ENCODE data around the gene GPR55. TPM values are rescaled to one million over a fixed set of nuclear protein-coding genes. Genes with fewer than 3 reads are reported as not detected.

Gene GPR55
- total and polyA plus RNA-seq, 10 of the 15 experiments (the other 5 are each of a cell fraction or from before 2014, with no cell fraction given), result 2.1 to 30.1 (median 16.2) TPM

DNA sequence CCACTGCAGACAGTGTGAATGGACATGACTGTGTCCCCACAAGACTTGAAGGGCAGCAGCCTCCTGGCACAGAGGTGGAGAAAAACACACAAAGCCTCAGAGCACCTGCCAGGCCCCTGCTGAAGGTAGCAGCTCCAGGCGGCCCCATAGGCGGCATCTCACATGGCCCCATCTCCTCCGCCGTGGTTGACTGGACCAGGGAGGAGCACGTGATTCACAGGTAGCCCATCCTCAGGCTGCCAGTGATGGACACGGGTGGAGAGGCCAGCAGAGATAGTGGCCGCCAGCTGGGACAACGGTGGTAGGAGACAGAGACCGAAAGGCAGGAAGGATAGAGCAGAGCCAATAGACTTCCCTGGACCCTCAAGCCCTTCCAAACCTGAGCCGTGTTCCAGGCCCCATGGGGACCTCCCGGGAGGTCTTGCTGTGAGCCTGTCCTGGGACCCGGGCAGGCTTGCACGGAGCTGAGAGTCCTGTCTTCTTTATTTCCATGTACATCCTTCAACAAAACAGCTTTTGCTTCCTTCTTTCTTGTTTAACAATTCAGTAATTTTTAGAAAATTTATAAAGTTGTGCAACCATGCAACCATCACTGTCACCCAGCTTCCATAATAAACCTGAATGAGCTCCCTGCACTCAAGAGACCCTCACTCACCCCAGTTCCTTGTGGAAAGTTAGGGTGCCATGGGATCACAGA is 26.9 kb downstream of the GPR55 start:
- Histone ChIP-seq H3K27me3 (replicated peaks in 1 of 2; ENCODE audit: control insufficient read depth in 2 of 2, insufficient read depth in 2 of 2, low read length in 1 of 2) (no peaks in the 10 kb centered on the region), H3K36me3 (ENCODE audit: control insufficient read depth in 2 of 2, insufficient read depth in 2 of 2, low read length in 1 of 2) (no peaks in the 10 kb centered on the region), H3K79me2 (ENCODE audit: control insufficient read depth, insufficient read depth, low read length) (no peaks in the 10 kb centered on the region), H3K4me2 (ENCODE audit: control insufficient read depth, insufficient read depth) (no peak overlapping the region), H3K4me1 (ENCODE audit: control insufficient read depth, insufficient read depth, low read length) (peaks cover 26% of the 10 kb centered on the region), H3K9me3 (replicated peaks; ENCODE audit: control insufficient read depth, insufficient read depth, low read length) (no peaks in the 10 kb centered on the region), H3K9ac (ENCODE audit: control insufficient read depth, insufficient read depth, low read length) (no peak overlapping the region), H3K27ac (ENCODE audit: control insufficient read depth, insufficient read depth) (no peak overlapping the region), H3K4me3 (no peak overlapping the region), H2AFZ (ENCODE audit: control insufficient read depth, low read depth, low read length) (no peak overlapping the region), H4K20me1 (ENCODE audit: control insufficient read depth, insufficient read depth) (no peaks in the 10 kb centered on the region)
- 83% methylated on average over 13 of the region's 13 CpGs for WGBS (ENCODE audit: insufficient coverage, insufficient replicate concordance, low lambda C conversion rate, missing lambda C conversion rate)
- no TSS peak for BruUV-seq (replicated peaks)
- ChIA-PET RAD21 (ENCODE audit: unreplicated experiment) (interaction anchor here (1.1 to 8.3 kb wide), 6 partner anchors 10 to 89 kb away, joined by 4 to 99 read pairs (median 8); partner anchors contain the start of gene ITM2C), CTCF (interaction anchor here (0.6 to 10.1 kb wide), 12 partner anchors 12 to 167 kb away, joined by 3 to 198 read pairs (median 4); partner anchors contain the start of gene GPR55), POLR2A (interaction anchor here (1.0 kb wide), 1 partner anchor 16 kb away, joined by 3 read pairs; no protein-coding TSS in a partner anchor), SMC1A (ENCODE audit: uncharacterized antibody, unreplicated experiment) (interaction anchor here (0.6 to 10.6 kb wide), 4 partner anchors 14 to 88 kb away, joined by 3 to 122 read pairs (median 5); partner anchors contain the start of gene GPR55)
- intact Hi-C loops (cut with micrococcal nuclease; ENCODE audit: unreplicated experiment) (no loop called here), in situ Hi-C loops (cut with MboI) (no loop called here)
- ATAC-seq (no peak), FAIRE-seq (no peak), DNase-seq (ENCODE audit: low read depth, low spot score) (no peak)
- TF ChIP-seq BRCA1 (IDR thresholded peaks at IDR 0.05; ENCODE audit: low read depth, low read length) (no peak), HDGF (IDR thresholded peaks at IDR 0.05) (no peak), MXI1 (IDR thresholded peaks at IDR 0.05; ENCODE audit: low read depth, low read length) (no peak), SMAD1 (IDR thresholded peaks at IDR 0.05; ENCODE audit: low read depth, partially characterized antibody) (no peak), YBX1 (IDR thresholded peaks at IDR 0.05) (no peak), ZZZ3 (IDR thresholded peaks at IDR 0.05; ENCODE audit: control insufficient read depth, insufficient read length, low read depth) (no peak), LARP7 (IDR thresholded peaks at IDR 0.05) (no peak), BACH1 (IDR thresholded peaks at IDR 0.05; ENCODE audit: borderline replicate concordance) (no peak), CTCF (IDR thresholded peaks at IDR 0.05 in 2 of 3, conservative IDR thresholded peaks at IDR 0.05 in 1 of 3; ENCODE audit: control insufficient read depth in 2 of 3, extremely low read depth in 1 of 3, insufficient read depth in 1 of 3, low read depth in 3 of 3, low read length in 3 of 3) (no peak)
